HCT116 (cell line): ENCODE data around the gene RFX8. TPM values are rescaled to one million over a fixed set of nuclear protein-coding genes. Genes with fewer than 3 reads are reported as not detected.

Experiments used
- ATAC-seq: fragments of 200-7000 bp; cut with Tn5 transposase; 2 replicates; pipeline ENCODE4 v1.9.1; 2020; ENCODE audit warnings: mild to moderate bottlenecking, moderate library complexity
- BruUV-seq: library from RNA; stranded (reverse); fragments of 400-500 nt; replicated peaks from 2 replicates; lab custom pipeline; 2021; lab: Mats Ljungman, UMichigan
- CTCF ChIA-PET: fragments of 300-600 bp; sonication (Branson Sonifier 250); formaldehyde crosslinking; loops from one replicate; lab custom pipeline; 2021; ENCODE audit warnings: antibody characterized with exemption; lab: Charles Lee
- POLR2A ChIA-PET: fragments of 300-600, 350-600 bp; sonication (Branson Sonifier 250); formaldehyde crosslinking; loops from one replicate; lab custom pipeline; 2021; ENCODE audit warnings: antibody characterized with exemption; lab: Charles Lee
- RAD21 ChIA-PET, 2 experiments: fragments of 300-600 bp; sonication (Branson Sonifier 250); formaldehyde crosslinking; loops; one replicate each; lab custom pipeline; 2023; ENCODE audit warnings: low total read pairs in 2 of 2; ENCODE audit not compliant: uncharacterized antibody in 2 of 2, unreplicated experiment in 2 of 2, low non-redundant PET in 1 of 2; lab: Charles Lee
- DNase-seq: peaks from one replicate; pipeline ENCODE4 v3.0.0-alpha.2; 2010; ENCODE audit warnings: low read depth, low spot score
- H2AFZ ChIP-seq: fragments of 200-600 bp; shearing (Covaris generic), sonication (generic); 2 replicates; pipeline ENCODE4 v1.6.1; 2017; ENCODE audit warnings: low read depth, mixed run types, mixed read lengths, antibody characterized with exemption, low read length; ENCODE audit not compliant: poor library complexity, severe bottlenecking
- H3K27ac ChIP-seq: 2 replicates; pipeline ENCODE4 v1.5.1; 2012; ENCODE audit warnings: low read depth, low read length
- H3K27me3 ChIP-seq: fragments of 200-600 bp; sonication (generic); 2 replicates; pipeline ENCODE4 v1.6.1; 2016; ENCODE audit warnings: mixed run types, low read length, mixed read lengths; ENCODE audit not compliant: insufficient read depth
- H3K36me3 ChIP-seq, 2 experiments: fragments of 200-500 bp in 1 of 2; fragments of 200-600 bp in 1 of 2; sonication (Bioruptor generic) in 1 of 2; sonication (generic) in 1 of 2; 2 replicates each; pipeline versions ENCODE4 v1.5.1 to v1.6.1; 2014 to 2016; ENCODE audit warnings: low read length in 2 of 2, inconsistent platforms in 1 of 2, mixed read lengths in 1 of 2, mixed run types in 1 of 2; ENCODE audit not compliant: insufficient read depth in 2 of 2, control insufficient read depth in 1 of 2
- H3K4me1 ChIP-seq, 2 experiments: fragments of 200-600 bp in 1 of 2; sonication (generic) in 1 of 2; 2 replicates each; pipeline versions ENCODE4 v1.5.1 to v1.6.1; 2012 to 2017; ENCODE audit warnings: low read length in 2 of 2, inconsistent platforms in 1 of 2, mild to moderate bottlenecking in 1 of 2, mixed read lengths in 1 of 2, mixed run types in 1 of 2, moderate library complexity in 1 of 2; ENCODE audit not compliant: insufficient read depth in 2 of 2, control insufficient read depth in 1 of 2
- H3K4me2 ChIP-seq: fragments of 200-600 bp; sonication (generic); 2 replicates; pipeline ENCODE4 v1.6.1; 2017; ENCODE audit warnings: mixed run types, low read length, mixed read lengths
- H3K4me3 ChIP-seq, 2 experiments: fragments of 200-600 bp in 1 of 2; sonication (generic) in 1 of 2; replicated peaks in 1 of 2; 2 replicates each; pipeline ENCODE4 v1.5.1; 2011 to 2016; ENCODE audit warnings: low read length in 2 of 2, control low read depth in 1 of 2, low read depth in 1 of 2, mild to moderate bottlenecking in 1 of 2, mixed read lengths in 1 of 2, mixed run types in 1 of 2
- H3K79me2 ChIP-seq: fragments of 200-600 bp; sonication (generic); 2 replicates; pipeline ENCODE4 v1.6.1; 2017; ENCODE audit warnings: mild to moderate bottlenecking, mixed run types, low read length, moderate library complexity, mixed read lengths; ENCODE audit not compliant: insufficient read depth
- H3K9ac ChIP-seq: fragments of 200-600 bp; sonication (generic); 2 replicates; pipeline ENCODE4 v1.6.1; 2016; ENCODE audit warnings: low read length, mixed read lengths
- H3K9me2 ChIP-seq: fragments of 200-600 bp; sonication (generic), shearing (Covaris generic); 2 replicates; pipeline ENCODE4 v1.6.1; 2017; ENCODE audit warnings: mixed run types, mild to moderate bottlenecking, moderate library complexity; ENCODE audit not compliant: insufficient read depth
- H3K9me3 ChIP-seq, 2 experiments: fragments of 200-500 bp in 1 of 2; fragments of 200-600 bp in 1 of 2; sonication (Bioruptor generic) in 1 of 2; sonication (generic) in 1 of 2; 2 replicates each; pipeline ENCODE4 v1.6.1; 2014 to 2017; ENCODE audit warnings: low read length in 2 of 2, mixed read lengths in 2 of 2, inconsistent platforms in 1 of 2, low read depth in 1 of 2, mild to moderate bottlenecking in 1 of 2, mixed run types in 1 of 2, moderate library complexity in 1 of 2; ENCODE audit not compliant: control insufficient read depth in 1 of 2, insufficient read depth in 1 of 2
- H4K20me1 ChIP-seq: fragments of 200-600 bp; sonication (generic), shearing (Covaris generic); 2 replicates; pipeline ENCODE4 v1.6.1; 2017; ENCODE audit warnings: mixed run types, mild to moderate bottlenecking, moderate library complexity; ENCODE audit not compliant: insufficient read depth
- CBX3 ChIP-seq: IDR thresholded peaks from 2 replicates; pipeline ENCODE4 v1.6.1; 2012; ENCODE audit warnings: low read depth
- CEBPB ChIP-seq: IDR thresholded peaks from 2 replicates; pipeline ENCODE4 v1.6.1; 2012; ENCODE audit warnings: low read depth
- EGR1 ChIP-seq: IDR thresholded peaks from 2 replicates; pipeline ENCODE4 v1.6.1; 2012; ENCODE audit warnings: low read depth
- ELF1 ChIP-seq: IDR thresholded peaks from 2 replicates; pipeline ENCODE4 v1.6.1; 2012; ENCODE audit warnings: low read depth, borderline replicate concordance
- EZH2 ChIP-seq: fragments of 200-600 bp; sonication (generic); IDR thresholded peaks from 2 replicates; pipeline ENCODE4 v1.6.1; 2017; ENCODE audit warnings: antibody characterized with exemption, mixed run types
- EZH2phosphoT487 ChIP-seq: fragments of 200-600 bp; IDR thresholded peaks from 2 replicates; pipeline ENCODE4 v1.6.1; 2018; ENCODE audit warnings: antibody characterized with exemption, borderline replicate concordance
- FOSL1 ChIP-seq: IDR thresholded peaks from 2 replicates; pipeline ENCODE4 v1.6.1; 2012; ENCODE audit warnings: low read depth
- JUND ChIP-seq: IDR thresholded peaks from 2 replicates; pipeline ENCODE4 v1.6.1; 2012
- MAX ChIP-seq: IDR thresholded peaks from 2 replicates; pipeline ENCODE4 v1.6.1; 2012
- POLR2A ChIP-seq: IDR thresholded peaks from 2 replicates; pipeline ENCODE4 v1.7.0; 2011; ENCODE audit warnings: borderline replicate concordance; ENCODE audit not compliant: insufficient read depth, insufficient read length; ENCODE audit errors: extremely low read depth
- POLR2AphosphoS5 ChIP-seq: IDR thresholded peaks from 2 replicates; pipeline ENCODE4 v1.6.1; 2011; ENCODE audit warnings: mild to moderate bottlenecking, low read depth, low read length, moderate library complexity
- REST ChIP-seq: IDR thresholded peaks from 2 replicates; pipeline ENCODE4 v1.6.1; 2012; ENCODE audit warnings: low read depth
- SP1 ChIP-seq: IDR thresholded peaks from 2 replicates; pipeline ENCODE4 v1.6.1; 2012; ENCODE audit warnings: low read depth
- SRF ChIP-seq: IDR thresholded peaks from 2 replicates; pipeline ENCODE4 v1.6.1; 2012; ENCODE audit warnings: low read depth
- TCF7L2 ChIP-seq: IDR thresholded peaks from 2 replicates; pipeline ENCODE4 v1.7.0; 2011; ENCODE audit warnings: borderline replicate concordance, inconsistent platforms; ENCODE audit not compliant: insufficient read depth, insufficient read length; ENCODE audit errors: extremely low read depth
- YY1 ChIP-seq: IDR thresholded peaks from 2 replicates; pipeline ENCODE4 v1.6.1; 2011; ENCODE audit warnings: low read length, low read depth, moderate library complexity, mild to moderate bottlenecking; ENCODE audit not compliant: insufficient replicate concordance; ENCODE audit errors: extremely low read depth
- ZFX ChIP-seq: fragments of 450-650 bp; IDR thresholded peaks from 2 replicates; pipeline ENCODE4 v1.6.1; 2017
- ZNF274 ChIP-seq: fragments of 200-500 bp; sonication (Bioruptor generic); IDR thresholded peaks from 2 replicates; pipeline ENCODE4 v1.6.1; 2014; ENCODE audit warnings: mild to moderate bottlenecking, low read depth, low read length, inconsistent platforms
- intact Hi-C: fragments of 100-400 bp; cut with micrococcal nuclease; formaldehyde crosslinking; loops from 2 replicates; pipeline ENCODE4 v1.10.0; 2022
- total RNA-seq: library from RNA; stranded (reverse); gene quantifications from one replicate; pipeline ENCODE4 v1.2.1, GENCODE V29; 2021; ENCODE audit not compliant: unreplicated experiment

RFX8 gene
- total RNA-seq, 1 experiment from 2014 or later = not detected

GRCh38 chr2:101351207-101351606 lies 123.7 kb downstream of the RFX8 start:
- Histone ChIP-seq H3K4me1 (peaks cover 6 to 10% of the 10 kb centered on the region in 2 experiments), H3K27ac (no peak overlapping the region), H3K79me2 (no peaks in the 10 kb centered on the region), H2AFZ (no peak overlapping the region), H3K36me3 (no peaks in the 10 kb centered on the region), H3K9ac (no peak overlapping the region), H3K4me2 (no peak overlapping the region), H3K9me2 (no peaks in the 10 kb centered on the region), H4K20me1 (no peaks in the 10 kb centered on the region), H3K27me3 (no peaks in the 10 kb centered on the region), H3K9me3 (no peaks in the 10 kb centered on the region), H3K4me3 (no peak overlapping the region)
- POLR2A ChIA-PET = no interaction called here
- DNase-seq (no peak), ATAC-seq (no peak)
- RAD21 ChIA-PET = no interaction called here
- CTCF ChIA-PET = no interaction called here
- no TSS peak for BruUV-seq
- TF ChIP-seq CEBPB = no peak
- no peak for TF ChIP-seq FOSL1
- no peak for TF ChIP-seq YY1
- no peak for TF ChIP-seq EZH2phosphoT487
- TF ChIP-seq POLR2A = no peak
- TF ChIP-seq CBX3 = no peak
- no peak for TF ChIP-seq EZH2
- no peak for TF ChIP-seq EGR1
- no peak for TF ChIP-seq ZFX
- no peak for TF ChIP-seq ZNF274
- no peak for TF ChIP-seq SRF
- TF ChIP-seq POLR2AphosphoS5 = no peak
- TF ChIP-seq REST = no peak
- no peak for TF ChIP-seq TCF7L2
- no peak for TF ChIP-seq JUND
- no peak for TF ChIP-seq MAX
- TF ChIP-seq ELF1 = no peak
- TF ChIP-seq SP1 = no peak
- intact Hi-C loops = no loop called here
